Measurements from ENCODE around the gene SPTLC2.
"Not testable (repeated sequence)": the region's sequence is repeated elsewhere in the genome, so short reads cannot be mapped to it uniquely, and the experiment has no call there.

The SPTLC2 gene

GRCh38 chr14:77588411-77589025 lies 27.9 kb downstream of the SPTLC2 start:
- DNase-seq (ENCODE audit: low read depth) = not testable (repeated sequence)

DNA sequence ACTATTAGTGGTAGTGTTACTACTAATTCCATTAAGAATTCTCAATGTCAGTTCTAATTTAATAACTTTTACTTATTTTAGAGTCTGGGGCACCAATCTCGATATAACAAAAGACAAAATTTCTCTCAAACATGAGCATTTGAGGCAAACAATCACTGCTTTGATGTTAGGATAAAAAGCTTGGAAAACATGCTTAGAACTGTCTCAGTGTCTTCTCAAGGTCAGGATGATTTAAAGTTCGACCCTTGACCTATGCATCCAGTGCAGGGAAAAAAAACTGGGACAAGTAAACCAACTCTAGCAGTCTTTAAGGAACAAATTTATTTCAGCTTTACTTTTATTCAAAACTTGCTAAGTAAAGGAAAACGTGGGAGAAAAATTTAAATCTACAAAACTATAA lies 31.1 kb downstream of the SPTLC2 start:
- DNase-seq (ENCODE audit: low read depth) = no peak

DNA sequence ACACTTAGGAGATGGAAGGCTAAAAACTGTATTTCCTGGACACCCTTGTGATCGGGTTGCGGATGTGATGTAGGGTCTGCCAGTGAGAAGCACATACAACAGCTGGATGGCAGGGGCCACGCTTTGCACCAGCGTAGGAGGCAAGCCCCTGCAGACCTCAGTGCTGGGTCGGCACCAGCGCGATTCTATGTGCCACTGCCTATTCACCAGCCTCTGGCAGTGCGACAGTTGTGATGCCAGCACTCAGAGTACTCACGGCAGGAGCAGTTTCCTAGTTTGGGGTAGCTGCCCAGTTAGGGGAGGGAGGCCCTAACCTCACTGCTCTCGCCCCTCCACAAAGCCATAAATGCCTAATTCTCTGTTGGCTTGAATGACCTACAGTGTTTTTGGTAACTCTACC lies 31.6 kb downstream of the SPTLC2 start:
- DNase-seq (ENCODE audit: low read depth) = no peak

- DNase-seq (ENCODE audit: low read depth) = no peak
These were observed 32.8 kb downstream of the SPTLC2 start for GRCh38 chr14:77583657-77584056.

DNA sequence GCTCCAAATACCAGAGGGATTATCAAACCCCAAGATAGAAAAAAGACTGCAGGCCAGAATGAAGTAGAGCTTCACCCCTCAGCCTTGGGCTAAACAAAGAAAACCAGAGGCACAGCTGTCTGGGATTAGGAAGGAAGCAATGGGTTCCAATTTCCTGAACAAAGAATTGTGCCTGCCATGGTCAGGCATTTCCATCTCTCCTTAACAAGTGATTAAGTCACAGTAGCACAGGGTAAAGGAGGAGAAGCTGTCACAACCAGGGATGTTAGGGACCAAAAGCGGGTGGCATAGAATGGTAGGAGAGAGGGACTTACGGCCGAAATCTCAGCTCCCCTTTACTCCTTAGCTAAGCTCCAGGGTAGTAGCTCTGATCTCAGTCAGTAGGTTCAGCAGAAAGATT lies 33.9 kb downstream of the SPTLC2 start:
- no peak for DNase-seq (ENCODE audit: low read depth)

- DNase-seq (ENCODE audit: low read depth) = no peak
These were observed 35.4 kb downstream of the SPTLC2 start for GRCh38 chr14:77580964-77581505.

DNA sequence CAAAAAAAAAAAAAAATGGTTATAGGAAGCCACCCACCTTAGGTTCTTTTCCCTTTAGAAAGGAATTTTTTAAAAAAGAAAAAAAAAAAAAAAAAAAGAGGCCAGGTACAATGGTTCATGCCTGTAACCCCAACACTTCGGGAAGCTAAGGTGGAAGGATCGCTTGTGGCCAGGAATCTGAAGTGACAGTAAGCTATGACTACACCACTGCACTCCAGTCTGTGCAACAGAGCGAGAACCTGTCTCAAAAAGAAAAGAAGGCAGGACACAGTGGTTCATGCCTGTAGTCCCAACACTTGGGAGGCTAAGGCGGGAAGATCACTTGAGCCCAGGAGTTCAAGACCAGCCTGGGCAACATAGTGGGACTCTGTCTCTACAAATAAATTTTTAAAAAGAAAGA lies 36.0 kb downstream of the SPTLC2 start:
- DNase-seq (ENCODE audit: low read depth) = no peak

GRCh38 chr14:77579780-77580179 lies 36.7 kb downstream of the SPTLC2 start:
- no peak for DNase-seq (ENCODE audit: low read depth)

GRCh38 chr14:77579065-77579464 lies 37.4 kb downstream of the SPTLC2 start:
- DNase-seq (ENCODE audit: low read depth) = no peak

DNA sequence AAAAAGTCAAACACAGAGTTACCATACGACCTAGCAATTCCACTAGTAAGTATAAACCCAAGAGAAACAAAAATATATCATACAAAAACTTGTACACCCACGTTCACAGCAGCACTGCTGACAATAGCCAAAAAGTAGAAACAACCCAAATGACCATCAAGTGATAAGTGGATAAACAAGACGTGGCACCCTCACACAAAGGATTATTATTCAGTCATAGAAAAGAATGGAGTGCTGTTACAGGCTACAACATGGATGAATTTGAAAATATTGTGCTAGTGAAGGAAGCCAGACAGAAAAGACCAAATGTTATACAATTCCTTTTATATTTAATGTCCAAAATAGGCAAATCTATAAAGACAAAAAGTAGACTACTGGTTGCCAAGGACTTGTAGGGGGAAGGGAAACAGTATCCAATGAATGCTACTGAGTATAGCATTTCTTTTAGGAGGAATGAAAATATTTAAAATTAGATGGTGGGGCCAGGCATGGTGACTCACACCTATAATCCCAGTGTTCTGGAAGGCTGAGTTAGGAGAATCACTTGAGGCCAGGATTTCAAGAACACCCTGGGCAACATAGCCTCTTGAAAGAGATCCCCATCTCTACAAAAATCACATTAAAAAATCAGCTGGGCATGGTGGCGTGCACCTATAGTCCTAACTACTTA lies 41.9 kb downstream of the SPTLC2 start:
- DNase-seq (ENCODE audit: low read depth) = peak; percentile 19

DNA sequence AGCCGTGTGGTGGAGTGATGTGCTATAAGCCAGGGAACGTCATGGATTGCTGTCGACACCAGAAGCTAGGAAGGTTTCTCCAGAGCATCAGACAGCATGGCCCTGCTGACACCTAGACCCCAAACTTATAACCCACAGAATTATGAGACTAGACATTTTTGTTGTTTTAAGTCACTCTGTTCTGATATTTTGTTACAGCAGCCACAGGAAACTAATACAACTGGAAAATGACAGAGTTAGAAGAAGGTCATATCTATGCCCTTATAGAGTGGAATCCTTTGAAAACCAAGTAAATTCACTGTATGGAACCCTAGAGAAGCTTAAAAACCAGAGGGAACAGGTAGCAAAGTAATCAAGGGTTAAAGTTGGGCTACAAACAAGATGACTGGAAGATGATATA lies 42.5 kb downstream of the SPTLC2 start:
- no peak for DNase-seq (ENCODE audit: low read depth)

- no peak for DNase-seq (ENCODE audit: low read depth)
These were observed 45.6 kb downstream of the SPTLC2 start for GRCh38 chr14:77570706-77571268.

- DNase-seq (ENCODE audit: low read depth) = no peak
These were observed 50.5 kb downstream of the SPTLC2 start for GRCh38 chr14:77565994-77566305.

DNA sequence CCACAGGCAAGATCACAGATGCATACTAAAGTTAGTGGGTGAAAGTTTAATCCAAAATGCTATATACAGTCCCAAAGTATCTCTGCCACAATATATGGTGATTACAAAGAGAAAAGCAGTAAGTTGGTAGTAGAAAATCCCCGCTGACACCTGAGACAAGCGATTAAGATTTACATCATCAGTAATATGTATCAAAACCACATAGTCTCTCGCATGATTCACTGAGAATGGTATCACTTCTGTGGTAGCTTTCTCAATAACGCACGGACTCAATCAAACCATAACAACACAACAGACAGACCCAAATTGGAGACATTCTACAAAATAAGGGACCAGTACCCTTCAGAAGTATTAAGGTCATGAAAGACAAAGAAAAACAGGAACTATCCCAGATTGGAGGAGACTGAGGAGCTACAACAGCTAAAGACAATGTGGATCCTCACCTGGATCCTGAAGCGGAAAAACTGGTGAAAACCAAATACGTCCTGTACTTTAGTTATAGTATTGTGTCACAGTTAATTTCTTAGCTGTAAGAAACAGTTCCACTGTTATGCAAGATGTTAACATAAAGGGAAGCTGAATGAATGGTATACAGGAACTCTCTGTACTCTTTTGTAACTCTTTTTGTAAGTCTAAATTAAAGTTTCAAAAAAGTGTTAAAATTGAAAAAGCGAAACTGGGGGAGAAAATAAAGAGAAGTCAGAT lies 51.0 kb downstream of the SPTLC2 start:
- no peak for DNase-seq (ENCODE audit: low read depth)

DNA sequence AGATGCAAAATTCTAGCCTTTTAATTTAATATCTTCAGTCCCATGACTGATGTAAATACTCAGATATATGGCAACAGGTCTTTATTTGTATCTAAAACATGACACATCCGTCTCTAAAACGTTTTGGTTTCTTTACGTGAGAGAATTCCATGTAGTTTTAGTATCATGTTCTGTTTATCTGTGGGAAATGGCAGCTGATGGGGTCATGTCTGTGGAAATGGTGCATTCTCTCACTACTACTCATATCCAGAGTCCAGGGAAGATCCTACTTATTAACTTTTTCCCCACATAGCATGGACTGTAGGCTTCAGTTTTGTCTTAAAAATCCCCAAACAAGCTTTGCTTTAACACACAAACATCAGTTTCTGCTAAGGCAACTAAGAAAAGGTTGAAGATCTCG lies 53.8 kb downstream of the SPTLC2 start:
- peak; percentile 26 for DNase-seq (ENCODE audit: low read depth)

- DNase-seq (ENCODE audit: low read depth) = no peak
These were observed 54.6 kb downstream of the SPTLC2 start for GRCh38 chr14:77561881-77562280.

GRCh38 chr14:77559381-77559780 lies 57.1 kb downstream of the SPTLC2 start:
- no peak for DNase-seq (ENCODE audit: low read depth)

DNA sequence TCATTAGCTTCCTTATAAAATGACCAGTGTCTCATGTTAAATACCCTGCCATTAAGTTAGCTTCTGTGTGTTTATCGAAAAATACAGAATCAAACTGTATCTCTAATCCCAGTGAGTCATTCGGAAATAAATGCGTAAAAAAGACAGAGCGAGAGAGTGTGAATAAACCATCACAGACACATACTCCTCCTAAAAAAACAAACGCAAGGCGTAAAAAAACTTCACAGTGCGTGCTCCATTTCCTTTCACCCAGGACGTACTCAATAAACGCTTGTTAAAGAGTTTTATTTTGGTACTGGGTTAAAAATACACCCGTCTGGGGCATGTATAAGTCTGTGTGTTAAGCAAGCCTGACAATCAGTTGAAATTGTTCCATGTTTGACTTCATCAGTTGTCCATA lies 59.0 kb downstream of the SPTLC2 start:
- DNase-seq (ENCODE audit: low read depth) = no peak

GRCh38 chr14:77556946-77557345 lies 59.5 kb downstream of the SPTLC2 start:
- no peak for DNase-seq (ENCODE audit: low read depth)

DNA sequence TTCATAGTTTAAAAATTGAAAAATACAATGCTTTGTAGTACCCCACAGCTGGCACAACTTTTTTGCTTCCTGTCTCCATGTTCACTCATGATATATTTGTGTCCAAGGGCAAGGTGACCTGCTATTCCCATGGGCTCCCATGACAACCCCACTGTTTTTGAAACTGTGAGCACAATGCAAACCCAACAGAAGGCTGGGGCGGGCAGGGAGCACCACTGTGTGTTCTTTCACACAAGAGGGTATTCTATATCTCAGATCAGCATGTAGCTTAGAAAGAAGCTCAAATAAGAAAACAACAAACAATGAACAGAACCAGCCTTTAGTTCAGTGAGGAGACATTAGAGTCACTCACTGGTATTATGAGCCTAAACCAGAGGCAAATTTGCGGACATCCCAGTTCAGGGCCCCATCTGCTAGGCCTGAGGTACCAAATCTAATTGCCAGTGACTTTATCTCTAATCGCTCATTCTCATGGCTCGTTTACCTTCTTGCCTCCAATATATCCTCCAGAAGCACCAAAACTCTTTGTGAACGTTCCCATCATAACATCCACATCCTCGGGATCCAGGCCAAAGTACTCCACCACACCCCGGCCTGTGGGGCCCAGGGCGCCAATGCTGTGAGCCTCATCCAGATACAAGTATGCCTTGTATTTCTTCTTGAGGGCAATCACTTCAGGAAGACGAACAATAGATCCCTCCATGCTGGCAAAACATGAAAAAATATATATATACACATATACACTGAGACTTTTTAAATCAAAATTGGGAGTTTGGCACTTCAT lies 61.4 kb downstream of the SPTLC2 start:
- no peak for DNase-seq (ENCODE audit: low read depth)

GRCh38 chr14:77554207-77554606 lies 62.2 kb downstream of the SPTLC2 start:
- no peak for DNase-seq (ENCODE audit: low read depth)

- no peak for DNase-seq (ENCODE audit: low read depth)
These were observed 67.0 kb downstream of the SPTLC2 start for GRCh38 chr14:77549451-77549850.

Measured in HS-27A (cell line).